HG03442 (cell line): Measurements from ENCODE around the gene TGM5.
"Not testable (repeated sequence)": the region's sequence is repeated elsewhere in the genome, so short reads cannot be mapped to it uniquely, and the experiment has no call there.

Experiments
- ATAC-seq: cut with Tn5 transposase; IDR thresholded peaks from one replicate; pipeline ENCODE4 v1.9.1; 2021; ENCODE audit warnings: mild to moderate bottlenecking, moderate library complexity; ENCODE audit not compliant: unreplicated experiment

TGM5 gene

DNA sequence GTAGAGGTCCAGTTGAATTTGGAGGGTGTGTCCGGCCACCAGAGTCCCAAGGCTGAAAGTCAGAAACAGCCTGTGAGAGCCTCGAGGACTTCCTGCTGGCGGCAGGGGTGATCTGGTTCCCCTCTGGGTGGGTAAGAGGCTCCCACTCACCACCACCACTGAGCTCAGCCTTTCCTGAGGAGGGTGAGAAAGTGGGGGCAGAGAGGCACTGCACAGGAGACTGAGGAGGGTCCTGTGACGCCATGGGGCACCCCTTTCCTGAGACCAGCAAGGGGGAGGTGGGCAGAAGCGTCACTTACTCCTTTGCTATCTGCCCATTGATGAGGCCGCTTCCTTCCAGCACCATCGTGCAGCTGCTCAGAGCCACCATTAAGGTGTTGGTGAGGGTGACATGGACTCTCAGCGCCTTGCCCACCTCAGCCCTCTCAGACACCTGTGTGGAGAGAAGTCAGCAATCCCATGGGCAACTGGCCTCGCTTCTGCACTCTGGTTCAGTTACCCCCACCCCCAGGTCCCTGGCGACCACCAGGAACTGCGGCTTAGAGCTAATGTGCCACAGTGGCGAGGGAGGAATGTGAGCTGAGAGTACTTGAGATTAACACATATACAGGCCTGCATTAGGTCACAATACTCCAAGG lies 10.0 kb upstream of the TGM5 start:
- no peak for ATAC-seq

DNA sequence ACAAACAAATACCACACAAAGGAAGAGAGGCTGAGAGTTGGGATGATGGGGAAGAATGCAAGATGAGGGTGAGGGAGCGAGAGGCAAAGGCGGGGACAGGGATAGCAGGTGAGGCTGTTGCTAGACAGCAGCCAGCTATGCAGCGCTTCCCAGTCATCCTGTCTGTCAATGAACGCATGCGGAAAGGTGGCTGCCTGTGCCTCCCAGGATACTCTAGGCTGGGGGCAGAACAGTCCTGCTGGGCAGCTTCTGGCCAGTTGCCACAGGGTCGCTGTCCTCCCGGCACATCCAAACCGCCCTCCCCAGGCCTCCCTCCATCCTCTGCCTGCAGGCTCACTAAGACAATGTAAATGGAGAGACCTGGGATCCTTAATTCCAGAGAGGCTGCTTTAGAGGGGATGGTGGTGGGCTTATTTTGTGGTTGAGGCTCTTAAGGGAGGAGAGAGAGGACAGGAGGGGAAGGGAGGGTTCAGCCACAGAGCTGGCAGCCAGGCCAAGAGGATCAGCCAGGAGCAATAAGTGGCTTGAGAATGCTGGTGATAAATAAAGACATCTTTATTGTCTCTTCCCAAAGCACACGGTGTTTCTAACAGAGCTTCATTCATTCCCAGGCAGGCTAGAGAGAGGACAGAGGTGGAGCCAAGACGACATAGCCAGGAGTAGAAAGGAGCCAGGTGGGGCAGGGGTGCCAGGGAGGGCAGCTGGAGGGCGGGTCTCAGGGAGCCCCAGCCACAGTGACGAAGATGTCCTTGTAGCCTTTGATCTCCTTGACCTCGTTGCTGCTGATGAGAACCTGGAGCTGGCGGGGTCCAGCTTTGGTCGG lies 9.2 kb upstream of the TGM5 start:
- ATAC-seq = no peak

DNA sequence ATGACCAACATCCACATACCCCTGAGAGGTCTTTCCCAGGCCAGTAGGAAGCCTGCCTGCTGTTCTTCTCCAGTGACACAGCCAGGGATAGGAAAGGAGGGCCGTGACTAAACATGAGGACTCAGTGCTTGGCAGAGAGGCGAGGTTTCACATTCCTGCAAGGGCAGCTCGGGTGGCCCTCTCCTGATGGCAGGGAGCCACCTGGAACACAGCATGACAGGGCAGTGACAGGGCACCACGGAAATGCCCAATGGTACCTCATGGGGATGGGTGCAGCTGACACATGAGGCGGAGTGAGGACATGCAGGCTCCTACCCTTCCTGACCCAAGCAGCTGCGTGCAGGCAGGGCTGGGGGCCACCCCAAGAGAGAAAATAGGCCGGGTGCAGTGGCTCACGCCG lies 7.4 kb upstream of the TGM5 start:
- no peak for ATAC-seq

DNA sequence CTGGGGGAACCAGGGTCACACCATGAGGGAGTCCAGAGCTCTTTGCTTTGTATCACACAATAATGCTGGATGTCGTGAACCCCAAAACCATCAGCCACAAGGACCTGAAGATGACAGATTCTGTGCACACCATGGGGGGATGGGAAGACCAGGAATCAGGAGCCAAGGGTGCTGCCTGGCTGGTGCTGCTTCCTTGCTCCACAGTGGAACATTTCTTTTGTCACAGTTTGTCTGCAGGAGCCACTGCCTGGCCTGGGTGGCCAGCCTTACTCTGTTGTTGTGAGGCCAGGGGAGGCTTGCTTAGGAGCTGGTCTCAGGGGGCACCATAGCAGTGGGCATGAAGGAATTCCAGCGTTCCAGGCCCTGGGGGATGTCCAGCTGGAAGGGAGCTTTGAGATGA lies 6.5 kb upstream of the TGM5 start:
- ATAC-seq = no peak

DNA sequence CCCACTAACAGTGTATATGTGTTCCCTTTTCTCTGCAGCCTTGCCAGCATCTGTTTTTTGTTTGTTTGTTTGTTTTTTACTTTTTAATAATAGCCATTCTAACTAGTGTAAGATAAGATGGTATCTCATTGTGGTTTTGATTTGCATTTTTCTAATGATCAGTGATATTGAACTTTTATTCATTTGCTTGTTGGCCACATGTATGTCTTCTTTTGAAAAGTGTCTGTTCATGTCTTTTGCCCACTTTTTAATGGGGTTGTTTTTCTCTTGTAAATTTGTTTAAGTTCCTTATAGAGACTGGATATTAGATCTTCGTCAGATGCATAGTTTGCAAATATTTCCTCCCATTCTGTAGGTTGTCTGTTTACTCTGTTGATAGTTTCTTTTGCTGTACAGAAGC lies 5.2 kb upstream of the TGM5 start:
- ATAC-seq = not testable (repeated sequence)

DNA sequence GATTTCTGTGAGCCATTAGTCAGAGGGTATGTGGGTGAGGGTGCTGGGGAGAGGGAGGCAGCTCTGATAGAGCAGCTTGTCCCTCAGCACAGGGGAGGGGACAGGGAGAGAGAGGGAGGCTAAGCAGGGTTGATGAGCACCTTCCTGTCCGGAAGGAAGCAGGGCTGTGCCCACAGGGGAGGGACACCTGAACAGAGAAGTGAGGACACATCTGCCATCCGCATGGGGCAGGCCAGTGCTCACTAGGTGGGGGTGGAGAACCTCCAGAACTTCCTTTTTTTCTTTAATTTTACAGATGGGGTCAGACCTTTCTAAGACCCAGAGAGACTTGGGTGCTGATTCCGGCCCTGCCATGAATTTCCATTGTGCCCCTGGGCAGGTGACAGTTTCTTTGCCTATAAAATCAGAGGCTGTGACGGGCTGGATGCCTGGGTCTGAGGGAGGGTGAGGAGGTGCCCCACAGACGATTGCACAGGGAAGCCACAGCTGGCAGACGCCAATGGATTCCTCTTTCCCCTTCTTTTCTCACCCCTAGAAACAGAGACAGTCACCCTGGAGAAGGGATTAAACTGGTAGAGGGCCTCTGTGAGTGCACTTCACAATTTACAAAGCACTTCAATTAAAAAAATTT lies 4.1 kb upstream of the TGM5 start:
- ATAC-seq = no peak

DNA sequence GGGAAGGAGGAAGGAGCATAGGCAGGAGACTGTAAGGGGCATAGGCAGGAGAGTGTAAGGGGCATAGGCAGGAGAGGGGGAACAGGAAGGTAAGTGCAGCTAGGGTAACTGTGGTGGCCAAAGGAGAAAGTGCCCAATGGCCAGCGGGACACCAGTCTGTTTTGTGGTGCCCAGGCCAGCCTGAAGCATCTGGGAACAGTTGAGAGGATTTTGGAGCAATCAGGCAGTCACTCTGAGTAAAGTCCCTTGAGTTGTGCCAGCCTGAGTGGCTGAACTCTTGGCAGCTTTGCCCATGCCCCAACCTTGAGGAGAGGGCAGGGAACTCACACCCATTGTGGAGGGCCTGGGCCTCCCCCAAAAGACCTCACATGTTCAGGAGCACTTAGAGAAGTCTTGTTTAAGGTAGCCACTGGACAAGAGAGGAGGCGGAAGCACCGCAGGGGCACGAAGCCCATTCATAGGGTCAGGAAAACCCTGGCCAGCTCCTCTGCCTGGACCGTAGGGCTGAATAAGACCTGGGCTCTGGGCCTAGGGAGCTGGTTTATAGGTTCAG lies 3.5 kb upstream of the TGM5 start:
- no peak for ATAC-seq

DNA sequence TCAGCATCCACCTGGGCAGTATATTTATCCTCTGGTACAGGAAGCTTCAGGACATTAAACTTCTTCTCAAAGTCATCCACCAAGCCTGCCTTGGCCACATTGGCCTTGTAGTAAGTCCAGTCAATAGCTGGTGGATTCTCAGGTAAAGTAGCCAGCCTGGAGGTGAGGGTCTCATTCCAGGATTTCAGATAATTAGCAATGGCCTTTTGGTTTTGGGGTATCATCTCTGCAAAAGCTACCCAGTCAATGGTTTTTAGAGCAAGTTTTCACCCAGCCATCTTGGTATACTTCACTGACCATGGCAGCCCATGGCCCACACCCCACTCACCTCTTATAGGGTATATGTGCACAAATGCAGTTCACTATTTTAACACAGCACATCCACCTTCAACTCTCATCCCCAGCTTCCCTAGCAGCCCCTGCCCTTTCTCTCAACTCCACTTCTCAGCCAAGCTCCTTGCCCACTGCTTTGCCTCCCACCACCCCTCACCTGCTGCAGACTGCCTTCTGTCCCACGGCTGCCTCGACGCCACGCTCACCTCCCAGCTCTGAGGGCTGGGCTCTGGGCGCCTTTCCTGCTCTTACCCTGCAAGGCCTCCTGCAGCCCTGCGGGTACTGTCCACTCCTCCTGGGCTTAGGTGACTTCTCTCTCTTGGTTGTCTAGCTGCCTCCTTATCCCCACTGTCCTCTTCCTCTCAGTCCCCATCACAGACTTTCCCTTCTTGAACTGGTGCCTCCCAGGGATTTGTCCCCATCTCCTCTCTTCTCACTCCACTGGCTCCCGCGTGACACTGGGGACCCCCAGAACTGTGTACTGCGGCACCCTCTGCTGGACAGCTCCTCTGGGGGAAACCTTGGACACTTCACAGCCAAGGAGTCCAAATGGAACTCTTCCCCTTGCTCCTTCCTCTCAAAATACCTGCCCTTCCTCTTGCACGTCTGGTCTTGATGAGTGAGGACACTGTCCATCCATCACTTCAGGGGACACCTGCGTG lies 1.7 kb upstream of the TGM5 start:
- no peak for ATAC-seq

DNA sequence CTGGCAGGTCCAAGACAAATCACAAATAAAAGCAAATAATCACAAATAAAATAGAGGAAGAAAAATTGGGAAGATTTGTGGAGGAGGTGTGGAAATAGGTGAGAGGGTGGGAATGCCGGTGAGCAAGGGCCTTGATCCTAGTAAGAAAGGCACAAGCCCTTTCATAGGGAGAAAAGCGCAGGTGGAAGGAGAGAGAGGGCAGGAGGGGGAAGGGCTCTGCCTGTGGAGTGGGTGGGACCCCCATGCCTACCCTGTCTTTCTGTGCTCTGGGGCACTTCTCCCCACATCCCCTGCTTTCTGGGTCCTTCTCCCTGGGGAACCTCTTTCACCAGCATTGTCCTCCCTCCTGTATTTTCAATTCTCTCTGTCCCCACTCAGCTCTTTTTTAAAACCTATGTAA lies 711 bp upstream of the TGM5 start:
- ATAC-seq = no peak

DNA sequence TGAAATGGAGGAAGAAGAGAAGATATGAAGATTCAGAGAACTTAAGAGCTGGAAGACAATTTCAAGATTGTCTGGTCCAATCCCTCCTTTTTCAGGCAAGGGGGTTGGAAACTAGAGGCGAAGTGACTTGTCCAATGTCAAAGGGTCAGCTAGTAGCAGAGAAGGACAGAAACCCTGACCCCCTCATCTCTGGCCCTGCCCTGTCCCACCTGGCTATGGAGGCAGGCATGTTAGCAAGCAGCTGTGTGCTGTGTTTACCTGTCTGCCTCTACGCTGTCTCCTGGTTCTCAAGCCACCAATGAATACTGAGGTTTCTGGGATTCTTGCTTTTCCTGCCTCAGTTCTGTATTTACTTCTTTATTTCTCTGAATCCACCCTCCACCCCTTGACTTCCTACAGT lies 342 bp downstream of the TGM5 start:
- ATAC-seq = no peak

DNA sequence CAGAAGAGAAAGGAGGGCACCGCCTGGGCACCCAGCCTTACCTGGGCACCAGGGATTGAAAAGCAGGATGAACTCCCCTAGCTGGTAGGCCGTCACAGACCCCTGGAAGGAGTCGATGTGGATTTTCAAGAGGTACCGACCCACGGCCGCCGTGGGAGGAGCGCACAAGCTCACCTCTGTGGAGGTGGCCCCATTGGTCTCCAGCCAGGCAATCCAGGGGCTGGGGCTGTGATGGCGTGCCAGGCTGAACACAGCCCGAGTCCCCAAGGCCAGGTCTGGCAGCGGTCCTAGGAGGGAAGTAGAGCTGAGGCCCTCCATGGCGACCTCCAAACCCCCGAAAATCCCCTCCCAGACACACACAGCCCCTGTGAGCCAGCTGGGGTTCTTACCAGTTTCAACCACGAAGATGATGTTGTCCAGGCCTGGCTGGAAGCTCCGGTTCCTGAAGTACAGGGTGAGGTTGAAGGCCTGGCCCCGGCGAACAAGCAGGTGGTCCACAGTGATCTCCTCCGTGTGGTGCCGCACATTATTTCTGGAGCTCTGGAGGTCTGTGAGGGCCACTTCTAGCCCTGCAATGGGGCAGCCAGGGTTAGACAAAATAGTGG lies 6.6 kb downstream of the TGM5 start:
- ATAC-seq = no peak

DNA sequence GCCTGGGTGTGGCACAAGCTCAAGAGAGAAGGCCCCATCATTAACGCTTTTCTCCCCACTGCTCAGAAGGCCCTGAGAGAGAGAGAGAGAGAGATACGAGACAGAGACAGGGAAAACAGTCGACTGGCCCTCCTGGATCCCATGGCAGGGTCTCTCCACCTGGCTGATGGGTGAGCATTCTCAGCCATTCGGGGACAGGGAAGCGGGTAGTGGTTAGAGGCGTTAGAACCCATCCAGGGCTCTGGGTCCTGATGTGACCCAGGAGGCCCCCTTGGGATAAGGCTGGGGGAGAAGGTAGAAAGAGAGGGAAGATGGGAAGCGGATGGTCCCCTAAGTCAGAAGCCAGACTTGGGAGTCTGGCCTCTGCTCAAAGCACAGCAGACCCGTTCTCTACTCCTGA lies 7.9 kb downstream of the TGM5 start:
- no peak for ATAC-seq

DNA sequence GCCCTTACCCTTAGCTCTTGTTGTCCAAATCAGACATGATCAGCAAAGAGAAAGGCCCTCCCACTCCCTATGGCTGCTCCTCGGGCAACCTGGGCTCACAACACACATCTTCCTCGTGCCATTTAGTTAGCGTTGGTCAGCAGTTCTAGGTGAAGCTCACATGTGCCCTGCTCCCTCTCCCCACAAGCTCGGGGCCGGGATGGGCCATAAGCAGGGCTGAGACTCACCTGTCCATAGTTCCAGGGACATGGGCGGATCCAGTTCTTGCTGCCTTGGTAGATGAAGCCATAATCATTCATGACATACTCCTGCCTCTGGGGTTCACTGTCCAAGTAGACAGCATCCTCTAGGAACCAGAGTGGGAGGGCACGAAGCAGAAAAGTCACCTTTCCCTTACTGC lies 10.4 kb downstream of the TGM5 start:
- no peak for ATAC-seq

DNA sequence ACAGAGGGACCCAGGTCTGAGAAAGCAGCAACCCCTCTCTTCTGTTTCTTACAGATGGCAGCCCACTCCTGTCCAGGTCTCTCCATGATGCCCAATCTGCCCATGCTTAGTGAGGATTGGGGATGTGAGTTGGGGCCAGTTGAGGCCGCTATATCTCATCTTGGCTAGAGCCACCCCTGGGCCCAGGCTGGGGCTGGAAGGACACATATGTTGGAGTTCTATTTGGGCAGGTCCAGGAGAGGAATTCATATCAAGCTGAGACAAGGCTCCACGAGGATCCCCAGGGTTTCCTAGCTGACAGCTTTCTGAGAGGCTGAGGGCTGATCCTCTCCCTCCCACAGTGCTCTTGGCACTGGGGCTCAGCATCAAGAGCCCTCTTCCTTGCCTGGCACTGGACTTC lies 11.4 kb downstream of the TGM5 start:
- ATAC-seq = no peak

DNA sequence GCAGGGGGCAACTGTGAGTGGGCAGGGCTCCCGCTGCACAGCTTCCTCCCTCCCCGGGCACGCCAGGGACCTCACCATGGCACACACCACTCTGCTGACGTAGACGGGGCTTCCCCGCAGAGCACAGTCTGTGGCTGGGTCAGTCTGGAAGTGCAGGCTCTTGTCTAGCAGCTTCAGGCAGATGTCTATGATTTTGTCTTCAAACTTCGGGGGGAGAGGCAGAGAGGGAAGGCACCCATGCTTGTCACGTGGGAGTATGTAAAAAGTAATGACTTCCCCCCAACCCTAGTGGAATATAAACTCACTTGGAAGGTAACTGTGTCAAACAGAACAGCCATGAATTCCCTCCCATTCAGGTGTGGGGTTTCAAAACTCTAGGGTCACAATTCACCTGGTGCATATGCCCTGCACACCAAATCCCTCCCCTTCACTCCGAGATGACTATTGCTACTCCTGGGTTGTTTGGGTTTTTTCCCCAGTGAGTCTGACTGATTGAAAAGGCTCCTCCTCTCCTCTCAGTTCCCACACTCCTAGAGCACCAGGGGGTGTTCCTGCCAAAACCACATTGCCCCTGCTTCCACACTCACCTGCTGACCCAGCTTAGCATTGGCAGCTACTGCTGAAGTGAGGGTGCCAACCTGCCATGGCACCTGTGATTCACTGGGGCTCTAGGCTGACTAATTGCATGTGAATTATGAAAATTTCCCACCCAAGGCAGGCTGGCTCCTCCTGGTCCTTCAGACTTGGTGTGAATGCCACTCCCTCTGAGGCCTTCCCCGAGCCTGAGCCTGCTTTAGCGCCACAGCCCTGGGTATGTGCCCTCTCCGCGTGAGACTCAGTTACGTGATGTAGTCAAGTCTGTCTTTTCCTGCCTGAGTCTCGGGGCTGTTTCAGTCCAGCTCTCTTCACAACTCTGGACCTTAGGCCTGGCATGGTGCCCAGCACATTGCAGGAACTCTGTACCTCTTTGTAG lies 13.0 kb downstream of the TGM5 start:
- ATAC-seq = peak; percentile 35

DNA sequence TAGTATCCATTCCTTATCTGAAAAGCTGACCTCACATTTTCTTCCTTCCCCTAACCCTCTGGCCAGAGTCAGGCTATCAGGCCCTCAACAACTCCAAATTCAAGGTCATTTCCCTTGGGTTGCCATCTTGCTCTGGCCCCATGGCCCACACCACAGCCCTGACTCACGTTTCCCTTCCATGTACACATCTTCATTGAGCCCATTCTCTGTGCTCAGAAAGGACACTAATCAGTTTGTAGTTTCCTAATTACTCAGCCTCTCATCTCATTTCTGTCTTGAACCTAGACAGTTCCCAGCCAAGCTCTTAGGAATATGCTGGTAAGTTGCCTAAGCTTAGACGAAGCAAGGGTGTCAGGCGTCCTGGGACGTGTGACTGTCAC lies 14.9 kb downstream of the TGM5 start:
- no peak for ATAC-seq

DNA sequence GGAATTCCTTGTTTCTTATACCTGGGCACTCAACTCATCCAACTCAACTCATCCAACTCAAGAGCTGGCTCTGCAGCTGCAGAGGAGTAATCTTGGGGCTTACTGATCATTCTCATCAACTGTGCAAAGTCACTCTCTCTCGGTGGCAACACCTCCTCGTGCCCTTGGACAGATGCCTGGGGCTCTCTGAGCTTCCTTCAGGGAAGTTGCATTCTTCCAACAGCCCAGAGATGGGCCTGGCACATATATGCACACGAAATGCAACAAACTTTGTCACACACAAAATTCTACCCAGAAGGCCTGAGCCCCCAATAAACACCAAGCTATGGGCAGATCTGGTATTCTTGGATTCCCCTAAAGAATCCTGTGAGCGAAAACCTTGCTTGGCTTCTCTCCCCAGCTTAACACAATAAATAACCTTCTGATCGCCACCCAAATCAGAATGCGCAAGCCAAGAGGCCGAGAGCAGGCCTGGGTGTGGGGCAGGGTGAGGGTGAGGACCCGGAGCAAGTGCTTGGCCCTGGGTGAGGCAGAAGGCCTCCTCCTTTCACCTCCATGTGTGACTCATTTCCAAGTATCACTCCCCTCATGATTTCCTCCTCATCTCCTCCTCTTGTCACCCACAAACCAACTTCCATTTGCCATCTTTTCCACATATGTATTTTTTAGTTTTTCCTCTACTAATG lies 15.4 kb downstream of the TGM5 start:
- ATAC-seq = no peak

DNA sequence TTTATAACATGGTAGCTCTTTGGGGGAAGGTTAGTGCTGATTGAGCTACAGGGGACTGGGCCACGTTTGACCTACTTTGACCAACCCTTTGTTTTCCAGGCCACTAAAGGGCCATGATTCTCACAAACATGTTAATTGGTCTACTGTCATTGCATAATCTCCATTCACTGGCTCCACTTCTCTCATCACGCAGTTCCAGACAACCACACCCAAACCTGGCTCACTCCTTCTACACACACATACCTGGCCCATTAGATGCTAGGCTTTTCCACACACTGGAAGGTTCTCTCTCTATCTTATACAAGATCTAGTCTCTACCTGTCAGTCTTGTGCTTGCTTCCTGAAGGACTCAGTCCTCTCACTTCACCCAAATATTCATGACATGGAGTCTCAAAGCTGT lies 15.9 kb downstream of the TGM5 start:
- no peak for ATAC-seq
